Body of pancreas (tissue), 4 donors: ENCODE data around the gene LRP3.

Experiments
- CTCF ChIP-seq, 7 experiments: fragments of 450-650 bp in 4 of 7; fragments of 200-600 bp in 3 of 7; sonication (generic) in 3 of 7; IDR thresholded peaks; one replicate each; pipeline ENCODE4 v1.5.1; 2016 to 2019; ENCODE audit warnings: antibody characterized with exemption in 7 of 7
- POLR2A ChIP-seq, 3 donors: fragments of 450-650 bp; IDR thresholded peaks; one replicate each; pipeline ENCODE4 v1.6.1; 2016; ENCODE audit warnings: antibody characterized with exemption in 3 of 3, mild to moderate bottlenecking in 2 of 3

GRCh38 chr19:33159149-33159548 lies 35.0 kb upstream of the LRP3 start:
- TF ChIP-seq CTCF (IDR thresholded peaks at IDR 0.05) (no peak), POLR2A (IDR thresholded peaks at IDR 0.05) (no peak)
